DMS153 treated with DMSO at 0.1 percent for 48 hours (cell line): ENCODE measurements around the gene RPL13A.

Experiments used
- DNase-seq: peaks from one replicate; lab custom pipeline; 2025; ENCODE audit not compliant: unreplicated experiment; lab: John Stamatoyannopoulos, UW

RPL13A gene

DNA sequence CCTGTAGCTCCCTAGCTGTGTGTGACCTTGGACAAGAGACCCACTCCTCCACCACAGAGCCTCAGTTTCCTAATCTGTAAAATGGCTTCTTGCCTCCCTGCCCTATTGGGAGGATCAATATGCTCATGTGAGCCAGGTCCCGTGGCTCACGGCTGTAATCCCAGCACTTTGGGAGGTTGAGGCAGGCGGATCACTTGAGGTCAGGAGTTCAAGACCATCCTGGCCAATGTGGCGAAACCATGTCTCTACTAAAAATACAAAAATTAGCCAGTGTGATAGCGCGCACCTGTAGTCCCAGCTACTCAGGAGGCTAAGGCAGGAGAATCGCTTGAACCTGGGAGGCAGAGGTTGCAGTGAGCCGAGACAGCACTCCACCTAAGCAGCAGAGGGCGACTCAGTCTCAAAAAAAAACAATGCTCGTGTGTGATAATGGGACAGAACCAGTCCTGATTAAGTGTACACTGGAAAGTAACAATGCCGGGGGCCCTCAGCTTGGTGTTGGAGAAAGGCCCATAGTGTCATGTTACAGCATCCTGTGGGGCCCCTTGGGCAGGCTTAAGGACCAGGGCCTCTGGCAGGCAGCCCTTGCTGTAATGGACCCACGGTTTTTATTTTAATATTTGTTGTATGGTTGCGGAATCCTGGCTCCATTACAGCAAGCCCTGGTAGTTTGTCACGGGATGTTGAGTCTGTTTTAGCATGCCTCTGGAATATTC, 15.6 kb downstream of the RPL13A start:
- DNase-seq: peak; percentile 52

DNA sequence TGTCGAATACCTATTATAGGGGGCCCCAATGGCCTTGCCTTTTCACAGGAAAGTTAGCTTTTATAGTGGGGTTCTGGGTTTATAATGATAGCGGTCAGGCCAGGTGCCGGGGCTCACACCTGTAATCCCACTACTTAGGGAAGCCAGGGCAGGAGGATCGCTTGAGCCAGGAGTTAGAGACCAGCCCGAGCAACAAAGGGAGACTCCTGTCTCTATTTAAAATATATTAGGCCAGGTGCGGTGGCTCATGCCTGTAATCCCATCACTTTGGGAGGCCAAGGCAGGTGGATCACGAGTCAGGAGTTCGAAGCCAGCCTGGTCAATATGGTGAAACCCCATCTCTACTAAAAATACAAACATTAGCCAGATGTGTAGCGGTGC, 16.2 kb downstream of the RPL13A start:
- no peak for DNase-seq

DNA sequence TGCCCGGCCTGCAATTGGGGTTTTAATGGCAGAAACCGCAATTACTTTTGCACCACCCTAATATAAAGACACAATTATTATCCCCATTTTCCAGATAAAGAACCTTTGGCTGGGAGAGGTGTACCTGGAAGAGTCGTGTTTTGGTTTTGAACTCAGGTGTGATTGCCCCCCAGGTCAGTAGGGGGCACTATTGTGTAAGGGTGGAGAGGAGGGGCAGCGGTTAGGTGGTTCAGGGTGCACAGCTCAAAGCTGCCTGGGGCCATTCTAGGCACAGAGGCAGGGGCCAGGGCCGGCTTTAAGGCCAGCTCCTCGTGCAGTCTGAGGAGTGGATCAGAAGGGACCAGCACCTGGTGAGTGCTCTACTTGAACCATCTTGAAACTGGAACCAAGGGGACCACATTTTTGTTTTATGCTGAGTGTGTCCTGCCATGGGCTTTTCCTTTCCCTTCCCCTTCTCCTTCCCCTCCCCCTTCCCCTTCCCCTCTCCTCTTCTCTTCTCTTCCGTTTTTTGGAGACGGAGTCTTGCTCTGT, 19.2 kb downstream of the RPL13A start:
- peak; percentile 47 for DNase-seq

DNA sequence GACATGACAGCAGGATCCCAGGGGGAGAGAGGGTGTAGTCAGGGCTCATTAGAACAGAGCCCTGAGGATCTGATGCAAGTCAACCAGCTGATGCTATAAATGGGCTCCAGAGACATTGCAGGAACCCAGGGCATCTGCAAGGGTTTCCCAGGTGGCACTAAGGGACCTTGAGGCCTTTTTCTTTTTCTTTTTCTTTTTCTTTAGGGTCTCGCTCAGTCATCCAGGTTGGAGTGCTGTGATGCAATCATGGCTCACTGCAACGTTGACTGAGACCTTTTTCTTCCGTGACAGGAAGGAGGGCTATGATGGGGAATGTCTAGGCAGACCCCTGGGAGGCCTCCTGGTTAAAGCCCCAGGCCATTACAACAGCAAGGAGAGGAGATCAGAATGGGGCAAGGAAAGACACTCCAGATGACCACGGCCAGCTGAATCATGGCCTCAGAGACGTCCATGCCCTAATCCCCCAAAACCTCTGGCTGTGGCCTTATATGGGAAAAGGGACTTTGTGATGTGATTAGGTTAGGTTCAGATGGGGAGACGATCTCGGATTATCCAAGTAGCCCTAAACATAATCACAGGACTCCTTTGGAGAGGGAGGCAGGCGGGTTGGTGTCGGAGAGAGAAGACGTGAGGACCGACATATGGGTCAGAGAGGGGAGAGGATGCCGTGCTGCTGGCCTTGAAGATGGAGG, 20.5 kb downstream of the RPL13A start:
- no peak for DNase-seq

DNA sequence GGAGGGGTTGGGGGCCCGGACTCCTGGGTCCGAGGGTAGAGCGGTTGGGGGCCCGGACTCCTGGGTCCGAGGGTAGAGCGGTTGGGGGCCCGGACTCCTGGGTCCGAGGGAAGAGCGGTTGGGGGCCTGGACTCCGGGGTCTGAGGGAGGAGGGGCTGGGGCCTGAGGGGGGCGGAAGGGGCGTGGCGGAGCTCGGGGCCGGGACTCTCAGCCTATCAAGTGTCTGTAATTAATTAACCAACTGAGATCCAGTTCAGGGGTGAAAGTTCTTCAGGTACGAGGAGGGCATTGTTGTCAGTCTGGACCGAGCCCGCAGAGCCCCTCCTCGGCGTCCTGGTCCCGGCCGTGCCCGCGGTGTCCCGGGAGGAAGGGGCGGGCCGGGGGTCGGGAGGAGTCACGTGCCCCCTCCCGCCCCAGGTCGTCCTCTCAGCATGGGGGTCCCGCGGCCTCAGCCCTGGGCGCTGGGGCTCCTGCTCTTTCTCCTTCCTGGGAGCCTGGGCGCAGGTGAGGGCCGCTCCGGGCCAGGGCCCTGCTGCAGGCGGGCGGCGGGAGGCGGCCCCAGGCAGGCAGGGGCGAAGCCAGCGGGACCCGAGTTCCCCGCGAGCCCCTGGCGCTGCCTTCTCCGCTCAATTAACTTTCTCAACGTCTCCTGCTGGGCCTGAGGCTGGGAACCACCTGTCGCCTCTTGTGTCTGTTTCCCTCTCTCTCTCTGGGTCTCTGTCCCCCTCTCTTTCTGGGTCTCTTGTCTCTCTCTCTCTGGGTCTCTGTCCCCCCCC, 25.8 kb downstream of the RPL13A start:
- DNase-seq: no peak

DNA sequence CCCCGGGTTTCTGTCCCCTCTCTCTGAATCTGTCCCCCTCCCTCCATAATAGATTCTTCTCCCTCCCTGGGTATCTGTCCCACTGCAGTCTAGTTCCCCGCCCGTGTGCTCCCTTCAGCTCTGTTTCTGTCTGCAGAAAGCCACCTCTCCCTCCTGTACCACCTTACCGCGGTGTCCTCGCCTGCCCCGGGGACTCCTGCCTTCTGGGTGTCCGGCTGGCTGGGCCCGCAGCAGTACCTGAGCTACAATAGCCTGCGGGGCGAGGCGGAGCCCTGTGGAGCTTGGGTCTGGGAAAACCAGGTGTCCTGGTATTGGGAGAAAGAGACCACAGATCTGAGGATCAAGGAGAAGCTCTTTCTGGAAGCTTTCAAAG, 26.3 kb downstream of the RPL13A start:
- DNase-seq: no peak

DNA sequence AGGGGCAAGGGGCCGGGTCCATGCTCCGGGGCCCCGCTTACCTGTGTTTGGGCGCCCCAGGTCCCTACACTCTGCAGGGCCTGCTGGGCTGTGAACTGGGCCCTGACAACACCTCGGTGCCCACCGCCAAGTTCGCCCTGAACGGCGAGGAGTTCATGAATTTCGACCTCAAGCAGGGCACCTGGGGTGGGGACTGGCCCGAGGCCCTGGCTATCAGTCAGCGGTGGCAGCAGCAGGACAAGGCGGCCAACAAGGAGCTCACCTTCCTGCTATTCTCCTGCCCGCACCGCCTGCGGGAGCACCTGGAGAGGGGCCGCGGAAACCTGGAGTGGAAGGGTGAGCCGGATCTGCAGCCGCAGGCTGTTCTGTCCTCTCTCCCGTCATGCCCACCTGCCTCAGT, 26.7 kb downstream of the RPL13A start:
- no peak for DNase-seq

DNA sequence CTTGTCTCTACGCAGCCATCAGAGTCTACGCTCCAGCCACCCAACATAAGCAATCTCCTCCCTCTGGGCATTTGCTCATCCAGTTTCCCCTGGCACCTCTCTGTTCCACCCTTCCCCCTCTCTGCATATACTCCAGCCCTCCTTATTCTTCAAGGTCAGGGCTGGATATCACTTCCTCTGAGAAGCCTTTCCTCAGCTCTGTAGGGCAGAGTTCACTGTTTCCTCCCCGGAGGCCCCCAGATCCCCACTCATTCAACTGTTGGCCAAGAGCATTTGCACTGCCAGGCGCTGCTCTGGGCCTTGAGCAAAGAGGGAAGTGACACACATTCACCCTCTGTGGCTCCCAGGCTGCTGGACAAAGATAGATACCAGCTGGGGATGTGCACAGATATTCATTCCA, 28.4 kb downstream of the RPL13A start:
- no peak for DNase-seq

DNA sequence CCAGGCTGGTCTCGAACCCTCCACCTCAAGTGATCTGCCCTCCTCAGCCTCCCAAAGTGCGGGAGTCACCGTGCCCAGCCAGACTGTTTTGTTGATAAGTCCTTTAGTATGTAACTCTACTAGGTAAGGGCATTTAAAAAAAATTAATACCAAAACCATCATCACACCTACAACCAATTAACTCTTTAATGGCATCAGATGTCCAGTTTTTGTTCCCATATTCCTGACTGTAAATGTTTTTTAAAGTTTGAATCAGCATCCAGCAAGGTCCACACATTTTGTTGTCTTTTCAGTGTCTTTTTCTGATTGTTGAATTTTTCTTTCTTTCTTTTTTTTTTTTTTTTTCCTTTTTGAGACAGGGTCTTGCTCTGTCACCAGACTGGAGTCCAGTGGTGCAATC, 30.6 kb downstream of the RPL13A start:
- no peak for DNase-seq

DNA sequence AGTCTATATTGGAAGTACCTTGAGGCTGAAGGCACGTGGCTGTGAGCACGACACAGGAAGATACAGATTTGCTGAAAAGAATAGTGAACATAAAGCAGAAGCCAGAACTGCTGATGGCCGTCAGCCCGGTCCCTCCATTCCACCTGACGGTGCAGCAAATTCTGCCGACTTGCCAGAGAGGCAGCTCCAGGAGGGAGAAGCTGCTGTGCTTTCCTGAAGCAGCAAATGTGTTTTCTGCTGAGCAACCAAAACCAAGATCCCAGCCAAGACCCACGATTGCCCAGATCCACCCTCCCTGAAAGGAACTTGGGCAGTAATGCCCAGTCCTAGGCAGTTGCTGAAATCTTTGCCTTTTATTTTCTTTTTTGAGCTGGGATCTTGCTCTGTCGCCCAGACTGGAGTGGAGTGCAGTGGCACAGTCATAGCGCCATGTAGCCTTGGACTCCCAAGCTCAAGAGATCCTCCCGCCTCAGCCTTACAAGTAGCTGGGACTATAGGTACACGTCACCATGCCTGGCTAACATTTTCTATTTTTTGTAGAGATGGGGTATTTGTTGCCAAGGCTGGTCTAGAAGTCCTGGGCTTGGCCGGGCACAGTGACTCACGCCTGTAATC, 33.4 kb downstream of the RPL13A start:
- no peak for DNase-seq

DNA sequence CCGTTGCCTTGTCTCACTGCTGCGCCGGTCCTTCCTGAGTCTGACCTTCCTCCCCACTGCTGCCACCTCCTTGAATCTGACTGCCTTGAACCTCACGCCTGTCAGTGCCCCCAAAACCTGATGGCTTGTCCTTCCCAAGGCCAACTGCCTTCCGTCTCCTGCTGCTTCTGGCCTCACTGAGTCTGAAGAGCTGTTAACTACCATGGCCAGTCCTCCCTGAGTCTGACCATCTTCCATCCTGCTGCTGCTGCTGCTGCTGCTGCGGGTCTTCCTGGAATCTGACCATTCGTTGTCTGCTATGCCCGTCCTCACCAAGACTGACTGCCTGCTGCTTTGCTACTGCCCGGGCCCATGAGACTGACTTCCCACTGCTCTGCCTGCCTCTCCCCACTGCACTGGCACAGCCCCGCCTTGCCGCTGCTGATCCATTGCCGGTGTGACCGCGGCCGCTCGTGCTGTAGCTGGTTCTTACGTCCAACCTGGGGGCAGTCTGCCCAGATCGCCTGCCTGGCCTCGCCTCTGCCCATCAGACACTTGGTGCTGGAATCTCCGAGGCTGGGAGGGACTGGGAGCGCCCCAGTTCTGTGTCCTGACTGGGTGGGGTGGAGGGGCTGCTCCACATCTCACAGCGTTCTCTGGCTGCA, 37.5 kb downstream of the RPL13A start:
- DNase-seq: no peak

DNA sequence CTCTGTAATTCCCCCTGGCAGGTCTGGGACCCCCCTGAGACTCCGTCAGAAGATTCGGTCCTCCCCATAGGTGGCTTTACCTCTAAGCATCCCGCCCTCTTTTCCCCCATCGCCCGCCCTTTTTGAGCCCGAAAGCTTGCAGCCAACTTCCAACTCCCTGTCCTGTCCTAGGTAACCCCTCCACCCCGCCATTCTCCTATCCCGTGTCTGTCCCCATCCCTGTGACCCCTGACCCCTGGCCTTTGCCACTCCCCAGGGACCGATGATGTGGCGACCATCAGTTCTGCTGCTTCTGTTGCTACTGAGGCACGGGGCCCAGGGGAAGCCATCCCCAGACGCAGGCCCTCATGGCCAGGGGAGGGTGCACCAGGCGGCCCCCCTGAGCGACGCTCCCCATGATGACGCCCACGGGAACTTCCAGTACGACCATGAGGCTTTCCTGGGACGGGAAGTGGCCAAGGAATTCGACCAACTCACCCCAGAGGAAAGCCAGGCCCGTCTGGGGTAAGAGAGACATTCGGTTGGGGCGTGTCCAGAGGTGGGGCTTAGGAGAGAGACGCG, 40.9 kb downstream of the RPL13A start:
- DNase-seq: no peak

DNA sequence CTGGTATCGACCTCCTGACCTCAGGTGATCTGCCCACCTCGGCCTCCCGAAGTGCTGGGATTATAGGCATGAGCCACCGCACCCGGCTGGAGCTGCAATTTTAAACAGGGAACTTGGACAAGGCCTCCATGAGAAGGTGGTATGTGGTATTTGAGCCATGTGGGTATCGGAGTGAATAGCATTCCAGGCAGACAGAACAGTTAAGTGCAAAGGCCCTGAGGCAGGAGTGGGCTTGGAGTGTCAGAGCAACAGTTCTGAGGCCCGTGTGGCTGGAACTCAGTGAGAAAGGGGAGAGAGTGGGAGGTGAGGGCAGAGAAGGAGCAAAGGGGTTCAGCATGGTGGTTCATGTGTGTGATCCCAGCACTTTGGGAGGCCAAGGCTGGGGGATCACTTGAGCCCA, 43.3 kb downstream of the RPL13A start:
- DNase-seq: no peak

DNA sequence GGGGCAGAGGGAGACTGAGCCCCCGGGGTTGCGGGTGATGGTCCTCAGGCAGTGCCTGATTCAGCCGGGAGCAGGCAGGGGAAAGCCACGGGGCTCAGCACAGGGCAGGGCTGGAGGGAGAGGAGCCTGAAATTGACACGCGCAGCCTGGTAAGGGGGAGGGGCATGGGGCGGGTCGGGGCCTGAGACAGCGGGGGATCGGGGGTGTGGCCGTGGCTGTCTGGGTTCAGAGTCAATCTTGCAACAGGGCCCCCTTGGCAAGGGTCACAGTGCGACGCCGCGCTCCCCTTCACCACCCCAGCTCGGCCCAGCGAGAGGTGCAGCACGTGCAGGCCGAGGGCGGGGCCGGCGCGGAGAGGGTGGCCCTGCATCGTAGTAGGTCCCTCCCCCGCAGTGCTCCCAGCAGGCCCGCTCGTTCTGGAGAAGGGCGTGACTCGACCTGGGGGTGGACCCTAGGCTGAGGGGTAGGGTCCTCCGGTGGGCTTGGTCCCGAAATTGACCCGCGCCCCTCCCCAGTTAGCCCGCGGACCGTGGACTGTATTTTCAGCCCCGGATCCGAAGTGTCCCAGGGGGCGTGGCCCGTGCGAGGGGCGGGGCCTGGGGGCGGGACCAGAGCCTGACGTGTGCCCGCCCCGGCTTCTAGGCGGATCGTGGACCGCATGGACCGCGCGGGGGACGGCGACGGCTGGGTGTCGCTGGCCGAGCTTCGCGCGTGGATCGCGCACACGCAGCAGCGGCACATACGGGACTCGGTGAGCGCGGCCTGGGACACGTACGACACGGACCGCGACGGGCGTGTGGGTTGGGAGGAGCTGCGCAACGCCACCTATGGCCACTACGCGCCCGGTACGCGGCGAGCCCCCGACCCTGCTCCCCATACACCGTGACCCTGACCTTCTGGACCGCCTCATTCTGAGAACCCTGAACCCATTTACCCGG, 46.4 kb downstream of the RPL13A start:
- peak; percentile 40 for DNase-seq

DNA sequence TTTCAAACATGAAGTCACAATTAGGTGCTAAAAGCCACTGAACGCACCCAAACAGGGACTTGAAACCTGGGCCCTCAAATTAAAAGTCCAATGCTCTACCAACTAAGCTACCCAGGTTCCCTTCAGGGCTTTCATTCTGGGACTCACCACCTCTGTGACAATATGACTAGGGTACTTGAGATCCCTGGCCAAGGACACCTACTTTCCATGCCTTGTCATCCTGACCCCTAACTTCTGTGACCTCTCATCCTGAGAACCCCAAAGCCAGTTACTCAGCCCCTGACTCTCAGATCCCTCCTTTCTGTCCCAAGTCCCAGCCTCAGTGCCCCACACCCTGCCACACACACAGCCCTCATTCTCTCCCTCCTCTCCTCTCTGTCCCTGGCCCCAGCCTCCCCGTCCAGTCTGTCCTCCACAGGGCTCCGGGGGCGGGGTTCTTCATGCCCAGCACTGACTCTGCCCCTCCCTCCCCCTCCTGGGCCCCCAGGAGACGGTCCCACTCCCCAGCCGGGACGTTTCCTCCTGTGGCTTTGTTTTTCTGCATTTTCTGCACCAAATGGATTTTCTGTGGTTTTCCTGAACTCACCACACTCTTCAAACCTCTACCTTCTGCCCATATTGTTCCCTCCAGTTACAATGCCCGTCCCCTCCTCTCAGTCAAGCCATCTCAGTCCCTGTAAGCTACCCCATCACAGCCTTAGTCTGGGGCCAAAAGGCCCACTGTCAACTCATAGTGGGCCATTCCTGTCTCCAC, 47.4 kb downstream of the RPL13A start:
- no peak for DNase-seq

DNA sequence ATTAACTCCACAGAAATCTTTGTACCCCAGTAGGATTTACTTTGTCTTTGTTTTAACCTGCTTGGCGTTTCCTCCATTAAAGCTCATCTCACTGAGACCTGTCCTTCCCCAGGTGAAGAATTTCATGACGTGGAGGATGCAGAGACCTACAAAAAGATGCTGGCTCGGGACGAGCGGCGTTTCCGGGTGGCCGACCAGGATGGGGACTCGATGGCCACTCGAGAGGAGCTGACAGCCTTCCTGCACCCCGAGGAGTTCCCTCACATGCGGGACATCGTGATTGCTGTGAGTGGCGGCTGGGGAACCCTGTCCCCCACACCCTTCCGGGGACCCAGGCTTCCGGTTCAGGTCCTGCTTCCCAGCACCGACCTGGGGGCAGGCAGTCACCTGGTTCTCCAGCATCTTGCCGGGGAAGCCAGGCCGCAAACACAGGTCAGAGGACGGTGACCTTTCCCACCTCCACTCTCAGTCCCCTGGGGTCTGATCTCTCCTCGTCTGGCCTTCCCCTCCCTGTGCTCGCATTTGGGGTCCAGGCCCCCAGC, 49.6 kb downstream of the RPL13A start:
- no peak for DNase-seq

DNA sequence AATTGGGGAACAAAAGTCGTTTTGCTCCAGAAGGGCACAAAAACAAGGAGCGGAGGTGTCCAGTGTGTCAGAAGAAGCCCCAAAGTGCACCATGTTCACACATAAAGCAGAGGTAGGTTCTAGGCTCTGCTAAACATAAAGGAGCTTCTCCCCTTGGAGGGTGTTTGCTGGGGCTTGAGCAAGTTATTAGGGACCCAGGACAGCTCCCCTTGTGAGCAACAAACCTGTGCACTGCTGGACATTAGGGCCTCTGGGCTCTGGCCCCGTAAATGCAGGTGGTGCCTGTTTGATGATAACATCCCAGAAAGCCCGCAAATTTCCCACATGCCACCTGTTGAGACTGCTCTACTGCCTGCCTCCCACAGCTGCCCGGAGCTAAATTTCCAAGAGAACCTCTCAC, 51.2 kb downstream of the RPL13A start:
- DNase-seq: no peak

DNA sequence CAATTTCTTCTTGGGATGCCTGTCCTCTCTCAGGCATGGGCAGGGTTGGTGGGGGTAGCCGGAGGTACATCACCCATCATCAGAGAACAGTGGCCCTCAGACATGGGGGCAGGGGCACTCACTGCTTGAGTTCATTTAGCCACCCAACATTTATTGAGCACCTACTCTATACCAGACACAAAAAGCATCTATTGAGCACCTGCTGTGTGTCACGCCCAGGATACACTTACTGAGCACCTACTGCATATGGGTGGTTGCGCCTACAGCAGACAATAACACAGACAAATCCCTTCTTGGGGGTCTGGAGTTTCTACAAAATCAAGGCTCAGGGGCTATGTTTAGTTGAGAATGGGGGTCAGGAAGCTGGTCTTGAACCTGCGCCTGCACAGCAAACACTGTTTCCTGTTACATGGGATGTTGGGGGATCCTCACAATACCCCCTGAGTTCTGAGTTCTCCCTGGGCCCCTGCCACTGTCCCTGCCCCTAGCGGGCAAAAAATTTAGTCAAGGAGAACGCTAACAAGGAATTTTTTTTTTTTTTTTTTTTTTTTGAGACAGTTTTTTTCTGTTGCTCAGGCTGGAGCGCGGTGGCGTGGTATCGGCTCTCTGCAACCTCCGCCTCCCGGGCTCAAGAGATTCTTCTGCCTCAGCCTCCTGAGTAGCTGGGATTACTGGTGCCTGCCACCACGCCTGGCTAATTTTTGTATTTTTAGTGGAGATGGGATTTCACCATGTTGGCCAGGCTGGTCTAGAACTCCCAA, 52.0 kb downstream of the RPL13A start:
- DNase-seq: no peak
